ENCODE measurements around the gene GDPD4. TPM values are rescaled to one million over a fixed set of nuclear protein-coding genes. Genes with fewer than 3 reads are reported as not detected.

GDPD4 gene
- total RNA-seq, 1 donor from 2014 or later, result not detected

GRCh38 chr11:77176996-77177395 lies 124.5 kb downstream of the GDPD4 start:
- no peaks in the 10 kb centered on the region for H3K36me3 Mint-ChIP-seq (ENCODE audit: low read depth)
- no peak for TF ChIP-seq CTCF (IDR thresholded peaks at IDR 0.05)
- DNase-seq (ENCODE audit: low spot score), result peak; percentile 42
- peaks cover 6% of the 10 kb centered on the region for H3K4me1 Mint-ChIP-seq (ENCODE audit: low read depth)
- no peaks in the 10 kb centered on the region for H3K9me3 Mint-ChIP-seq (ENCODE audit: low read depth)
- no peaks in the 10 kb centered on the region for H3K27me3 Mint-ChIP-seq (ENCODE audit: low read depth)
- H3K27ac Mint-ChIP-seq (ENCODE audit: unreplicated experiment), result no peak overlapping the region
- H3K4me3 Mint-ChIP-seq (ENCODE audit: unreplicated experiment), result no peak overlapping the region

- peak; percentile 59 for DNase-seq (ENCODE audit: low spot score)
- H3K27me3 Mint-ChIP-seq (ENCODE audit: low read depth), result no peaks in the 10 kb centered on the region
Measured at GRCh38 chr11:77175869-77176539, 125.5 kb downstream of the GDPD4 start.

GRCh38 chr11:77175021-77175842 lies 126.3 kb downstream of the GDPD4 start:
- TF ChIP-seq CTCF (IDR thresholded peaks at IDR 0.05), result no peak
- Mint-ChIP-seq H3K27me3 (ENCODE audit: low read depth) (no peaks in the 10 kb centered on the region), H3K36me3 (ENCODE audit: low read depth) (no peaks in the 10 kb centered on the region), H3K4me1 (ENCODE audit: low read depth) (peaks cover 6% of the 10 kb centered on the region), H3K4me3 (ENCODE audit: unreplicated experiment) (no peak overlapping the region), H3K9me3 (ENCODE audit: low read depth) (no peaks in the 10 kb centered on the region), H3K27ac (ENCODE audit: unreplicated experiment) (no peak overlapping the region)
- DNase-seq (ENCODE audit: low spot score), result peak; percentile 66

More at GRCh38 chr11:77175869-77176539, 125.5 kb downstream of the GDPD4 start:
- no peaks in the 10 kb centered on the region for H3K9me3 Mint-ChIP-seq (ENCODE audit: low read depth)
- H3K36me3 Mint-ChIP-seq (ENCODE audit: low read depth), result no peaks in the 10 kb centered on the region
- H3K4me3 Mint-ChIP-seq (ENCODE audit: unreplicated experiment), result no peak overlapping the region
- no peak overlapping the region for H3K27ac Mint-ChIP-seq (ENCODE audit: unreplicated experiment)
- H3K4me1 Mint-ChIP-seq (ENCODE audit: low read depth), result peaks cover 6% of the 10 kb centered on the region
- no peak for TF ChIP-seq CTCF (IDR thresholded peaks at IDR 0.05)

- Mint-ChIP-seq H3K9me3 (ENCODE audit: low read depth) (no peaks in the 10 kb centered on the region), H3K27ac (ENCODE audit: unreplicated experiment) (no peak overlapping the region), H3K36me3 (ENCODE audit: low read depth) (no peaks in the 10 kb centered on the region), H3K4me1 (ENCODE audit: low read depth) (peaks cover 6% of the 10 kb centered on the region), H3K27me3 (ENCODE audit: low read depth) (no peaks in the 10 kb centered on the region), H3K4me3 (ENCODE audit: unreplicated experiment) (no peak overlapping the region)
- no peak for TF ChIP-seq CTCF (IDR thresholded peaks at IDR 0.05)
- peak; percentile 56 for DNase-seq (ENCODE audit: low spot score)
Measured at GRCh38 chr11:77174559-77174958, 126.9 kb downstream of the GDPD4 start.

GRCh38 chr11:77173494-77173893 lies 128.0 kb downstream of the GDPD4 start:
- Mint-ChIP-seq H3K9me3 (ENCODE audit: low read depth) (no peaks in the 10 kb centered on the region), H3K27me3 (ENCODE audit: low read depth) (no peaks in the 10 kb centered on the region), H3K36me3 (ENCODE audit: low read depth) (no peaks in the 10 kb centered on the region), H3K27ac (ENCODE audit: unreplicated experiment) (no peak overlapping the region), H3K4me3 (ENCODE audit: unreplicated experiment) (no peak overlapping the region), H3K4me1 (ENCODE audit: low read depth) (peaks cover 6% of the 10 kb centered on the region)
- no peak for TF ChIP-seq CTCF (IDR thresholded peaks at IDR 0.05)
- peak; percentile 50 for DNase-seq (ENCODE audit: low spot score)
